HG02759 (cell line): ENCODE measurements around the gene TPD52L3.
A peak's percentile ranks its signal among the peaks of the same experiment; 100 is the strongest.

Experiments
- ATAC-seq: cut with Tn5 transposase; IDR thresholded peaks from one replicate; pipeline ENCODE4 v1.9.1; 2021; ENCODE audit warnings: mild to moderate bottlenecking, moderate library complexity; ENCODE audit not compliant: unreplicated experiment

The TPD52L3 gene

DNA sequence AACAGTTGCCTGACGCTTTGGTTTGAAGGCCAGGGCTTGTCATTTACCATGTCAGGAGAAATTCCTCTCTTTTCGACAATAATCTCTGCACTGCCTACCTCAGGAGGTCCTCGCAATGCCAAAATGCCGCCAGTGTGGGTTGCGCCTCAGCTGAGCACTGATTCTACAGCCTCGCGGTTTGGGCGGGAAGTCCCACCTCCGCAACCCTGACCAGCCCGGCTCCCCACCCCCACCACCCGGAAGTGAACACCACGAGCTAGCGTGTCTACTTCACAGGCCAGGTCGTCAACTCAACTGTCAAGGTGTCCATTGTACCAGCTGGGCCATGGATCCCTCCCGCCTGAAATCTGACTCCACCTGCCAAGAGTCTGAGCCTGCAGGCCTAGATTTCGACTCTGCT lies at the start of gene TPD52L3:
Gene TPD52L3, plus strand, starts transcription at position 273 of the 400 bp plus-strand sequence. CDS start 221 bp downstream, outside the sequence.
- ATAC-seq, result no peak

DNA sequence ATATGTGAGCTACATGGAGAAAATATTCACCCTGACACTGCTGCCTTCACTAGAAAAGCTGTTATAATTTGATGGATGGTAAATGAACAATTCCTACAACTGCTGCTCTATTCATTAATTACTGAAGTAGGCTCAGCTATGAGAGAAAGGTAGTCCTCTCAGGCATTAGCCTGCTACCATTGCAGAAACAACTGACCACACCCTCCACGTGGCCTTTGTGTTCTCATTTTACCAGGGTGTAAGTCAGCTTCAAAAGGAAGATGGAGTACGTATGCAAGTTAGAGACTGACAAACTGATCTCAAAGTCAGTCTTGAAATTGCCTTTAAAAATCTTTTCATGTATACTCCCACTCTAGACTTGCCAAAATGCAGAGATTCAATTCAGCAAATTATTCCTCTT lies 26.3 kb upstream of the TPD52L3 start:
- ATAC-seq, result no peak

DNA sequence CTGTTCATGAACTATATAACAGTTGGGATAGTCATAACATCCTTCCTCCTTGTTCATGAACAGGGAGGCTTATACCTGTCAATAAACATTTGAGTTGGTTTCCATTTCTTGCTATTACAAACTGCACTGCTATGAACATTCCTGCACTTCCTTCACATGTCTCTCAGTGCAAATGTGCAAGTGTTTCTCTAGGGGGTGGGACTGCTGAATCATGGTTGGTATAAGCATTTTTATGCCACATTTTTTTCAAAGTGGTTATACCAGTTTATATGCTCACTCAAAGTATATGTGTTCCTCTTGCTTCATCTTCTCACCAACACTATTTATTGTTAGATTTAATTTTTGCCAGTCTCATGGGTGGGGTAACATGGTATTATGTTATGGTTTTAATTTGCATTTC lies 25.8 kb upstream of the TPD52L3 start:
- ATAC-seq, result no peak

DNA sequence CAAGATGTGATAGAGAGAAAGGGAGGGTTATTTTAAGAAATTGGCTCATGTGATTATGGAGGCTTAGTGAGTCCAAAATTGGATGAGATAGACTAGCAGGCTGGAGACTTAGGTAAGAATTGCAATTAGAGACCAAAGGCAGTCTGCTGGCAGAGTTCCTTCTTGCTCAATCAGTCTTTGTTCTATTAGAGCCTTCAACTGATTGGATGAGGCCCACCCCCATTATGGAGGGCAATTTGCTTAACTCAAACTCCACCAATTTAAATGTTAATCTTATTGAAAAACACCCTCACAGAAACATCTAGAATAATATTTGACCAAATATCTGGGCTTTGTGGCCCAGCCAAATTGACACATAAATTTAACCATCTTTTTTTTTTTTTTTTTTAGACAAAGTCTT lies 23.9 kb upstream of the TPD52L3 start:
- no peak for ATAC-seq

DNA sequence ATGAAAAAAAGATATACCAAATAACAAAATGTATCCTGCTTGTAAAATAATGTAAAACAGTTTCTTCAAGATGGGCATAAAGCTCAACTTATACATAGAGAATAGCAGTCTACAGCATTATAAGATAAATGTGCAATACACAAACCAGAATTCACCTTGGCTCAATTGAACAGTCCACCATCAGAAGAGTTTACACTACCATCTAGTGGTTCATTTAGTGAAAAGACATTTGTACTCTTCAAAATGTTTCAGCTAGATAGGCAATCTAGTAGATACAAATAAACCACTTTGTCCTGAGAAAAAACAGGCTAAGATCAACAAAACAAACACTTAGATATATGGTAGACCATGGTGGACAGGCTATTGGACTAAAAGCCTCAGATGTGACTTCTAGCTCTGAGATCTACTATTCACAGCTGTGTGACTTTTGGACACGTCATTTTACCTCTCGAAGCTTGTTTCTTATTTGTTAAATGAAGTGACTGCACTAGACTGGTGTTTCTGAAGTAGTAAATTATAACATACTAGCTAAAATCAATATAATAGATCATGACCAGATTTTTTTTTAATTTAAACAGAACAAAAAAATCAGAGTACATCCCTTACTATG lies 22.1 kb upstream of the TPD52L3 start:
- ATAC-seq, result no peak

DNA sequence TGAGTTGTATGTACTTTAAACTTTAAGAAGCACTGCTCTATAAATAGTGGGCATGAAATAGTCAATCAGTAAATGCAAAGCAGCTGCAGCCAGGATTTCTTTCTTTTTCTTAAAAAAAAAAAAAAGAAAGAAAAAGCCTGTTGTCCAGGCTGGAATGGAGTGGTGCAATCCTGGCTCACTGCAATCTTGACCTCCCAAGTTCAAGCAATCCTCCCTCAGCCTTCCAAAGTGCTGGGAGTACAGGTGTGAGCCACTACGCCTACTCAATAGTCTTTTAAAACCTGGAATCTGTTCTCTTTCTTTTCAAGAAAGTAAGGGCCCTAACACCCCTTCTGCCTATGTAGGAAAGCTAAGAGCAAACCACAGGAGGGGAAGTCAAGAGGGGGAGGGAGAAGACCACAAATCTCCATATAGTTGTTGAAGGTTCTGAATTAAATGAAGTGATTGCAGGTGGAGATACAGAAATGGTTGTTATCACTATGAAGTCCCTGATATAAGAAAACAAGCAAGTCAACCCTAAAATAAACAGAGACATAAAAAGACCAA lies 20.6 kb upstream of the TPD52L3 start:
- no peak for ATAC-seq

DNA sequence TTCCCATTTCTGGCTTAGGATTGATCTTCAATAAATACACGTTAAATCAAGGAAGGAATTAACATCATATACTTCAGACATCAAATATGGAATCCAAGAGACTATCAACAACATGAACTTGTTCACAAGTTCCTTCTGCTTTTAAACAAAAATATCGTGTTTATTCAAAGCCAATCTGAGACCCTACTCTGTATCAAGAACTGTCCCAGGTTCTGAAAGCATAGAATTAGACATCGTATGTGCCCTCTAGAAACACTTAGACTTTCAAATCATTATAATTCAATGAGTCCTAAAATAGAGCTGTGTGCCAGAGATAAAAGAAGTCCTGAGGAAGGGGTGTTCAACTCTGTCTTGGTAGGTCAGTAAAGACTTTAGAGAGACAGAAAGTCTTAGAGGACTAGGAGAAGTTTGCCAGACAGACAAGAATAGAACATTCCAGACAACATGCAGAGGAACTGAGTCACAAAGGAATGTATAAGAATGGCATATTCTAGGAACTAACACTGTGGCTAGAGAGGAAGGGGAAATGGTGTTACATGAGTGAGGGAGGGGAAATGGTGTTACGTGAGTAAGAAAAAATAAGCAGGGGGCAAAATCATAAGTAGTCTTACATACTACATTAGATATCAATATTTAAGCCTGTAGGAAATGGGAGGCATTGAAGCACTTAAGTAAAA lies 2.9 kb downstream of the TPD52L3 start:
- ATAC-seq, result no peak

DNA sequence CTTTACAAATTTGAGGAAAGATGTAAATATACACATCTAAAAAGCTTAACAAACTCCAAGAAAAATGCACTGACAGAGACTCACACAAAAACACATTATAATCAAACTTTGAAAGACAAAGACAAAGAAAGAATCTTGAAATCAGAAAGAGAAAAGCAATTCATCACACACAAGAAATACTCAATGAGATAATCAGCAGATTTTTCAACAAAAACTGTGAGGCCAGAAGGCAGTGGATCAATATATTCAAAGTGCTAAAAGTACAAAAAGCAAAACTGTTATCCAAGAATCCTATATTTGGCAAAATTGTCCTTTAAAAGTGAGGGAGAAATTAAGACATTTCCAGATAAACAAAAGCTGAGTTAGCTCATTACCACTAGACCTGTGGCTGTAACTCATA lies 6.1 kb downstream of the TPD52L3 start:
- ATAC-seq, result no peak

DNA sequence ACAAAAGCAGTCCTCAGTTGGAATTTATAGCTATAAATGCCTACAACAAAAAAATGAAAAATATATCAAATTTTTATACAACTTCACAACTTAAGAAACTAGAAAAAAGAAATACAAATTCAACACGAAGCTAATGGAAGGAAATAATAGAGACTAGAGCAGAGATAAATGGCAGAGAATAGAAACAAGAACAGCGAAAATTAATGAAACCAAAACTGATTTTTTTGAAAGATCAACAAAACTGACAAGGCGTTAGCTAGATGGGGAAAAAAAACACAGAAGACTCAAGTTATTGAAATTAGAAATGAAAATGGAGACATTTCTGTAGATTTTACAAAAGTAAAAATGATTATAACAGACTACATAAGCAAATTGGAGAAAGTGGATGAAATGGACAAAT lies 20.6 kb downstream of the TPD52L3 start:
- ATAC-seq, result no peak

DNA sequence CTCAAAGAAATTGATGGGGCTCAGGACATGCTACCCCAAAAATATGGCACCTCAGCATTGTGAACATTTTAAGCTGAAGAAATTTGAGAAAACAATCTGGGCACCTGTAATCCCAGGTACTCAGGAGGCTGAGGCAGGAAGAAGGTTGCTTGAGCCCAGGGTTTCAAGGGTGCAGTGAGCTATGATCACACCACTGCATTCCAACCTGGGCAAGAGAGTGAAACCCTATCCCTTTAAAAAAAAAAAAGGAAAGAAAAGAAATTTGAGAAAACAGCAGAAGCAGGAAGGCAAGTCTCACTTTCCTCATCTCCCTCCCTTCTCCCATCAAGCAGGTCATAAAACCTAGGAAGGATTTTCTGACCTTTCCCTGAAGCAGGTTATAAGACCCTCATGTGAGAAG lies 23.6 kb downstream of the TPD52L3 start:
- ATAC-seq, result no peak

DNA sequence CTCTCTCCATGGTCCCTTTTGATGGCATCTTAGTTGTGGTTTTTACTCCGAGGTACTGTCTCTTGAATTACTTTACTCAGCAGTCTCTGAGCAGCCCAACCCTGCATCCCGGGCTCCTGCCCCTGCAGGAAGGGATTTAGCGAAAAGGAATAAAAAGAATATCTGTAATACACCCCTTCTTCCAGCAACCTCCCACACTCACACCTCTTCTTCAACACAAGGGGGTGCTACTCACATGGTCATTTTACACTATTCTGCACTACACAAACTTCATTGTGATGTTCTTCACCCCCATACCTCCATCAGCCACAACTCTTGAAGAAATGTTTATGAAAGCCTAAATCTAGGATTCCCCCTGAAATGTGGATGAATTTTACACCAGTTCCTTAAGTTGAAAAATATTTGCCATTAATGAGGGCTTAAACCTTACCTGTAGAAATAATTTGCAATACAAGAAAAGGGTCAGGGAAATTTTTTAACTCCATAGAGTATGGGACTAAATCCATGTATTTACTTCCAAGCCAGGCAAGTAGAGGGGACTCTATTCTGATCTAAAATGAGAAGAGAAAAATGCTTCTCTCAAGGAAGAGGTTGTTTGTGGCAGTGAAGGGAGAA lies 26.0 kb downstream of the TPD52L3 start:
- ATAC-seq, result peak; percentile 76

DNA sequence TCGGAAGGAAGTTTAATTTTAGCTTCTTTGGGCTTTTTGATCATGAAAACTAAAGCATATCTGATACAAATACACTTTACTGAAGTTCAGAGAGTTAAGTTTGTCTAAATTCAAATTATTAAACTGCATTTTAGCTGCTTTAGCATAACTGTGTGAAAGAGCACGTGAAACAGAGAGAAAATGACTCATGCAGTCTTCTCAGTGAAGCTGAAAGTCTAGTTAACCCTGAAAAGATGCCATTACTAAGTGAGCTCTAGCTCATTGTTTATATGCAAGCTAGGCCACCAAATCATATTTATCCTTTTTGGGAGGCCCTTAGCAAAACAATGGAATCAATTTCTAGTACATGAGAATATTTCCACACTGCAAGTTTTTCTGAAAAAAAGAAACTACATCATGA lies 27.6 kb downstream of the TPD52L3 start:
- ATAC-seq, result peak; percentile 63

DNA sequence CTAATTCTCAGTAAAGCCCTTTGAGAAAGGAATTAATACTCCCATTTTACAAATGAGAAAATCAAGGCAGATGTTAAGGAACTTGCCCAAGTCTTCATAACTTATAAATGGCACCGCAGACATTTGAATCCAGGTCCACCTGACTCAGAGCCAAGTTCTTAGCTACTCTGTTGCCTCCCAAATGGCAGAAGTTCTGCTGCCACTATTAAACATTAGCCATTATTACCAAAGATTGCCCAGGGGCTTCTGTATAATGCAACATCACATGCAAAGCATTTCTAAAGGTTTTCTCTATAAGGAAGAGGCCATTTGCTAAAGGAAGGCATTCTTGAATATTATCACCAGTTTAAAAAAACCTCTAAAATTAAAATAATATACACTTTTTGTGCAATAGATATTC lies 28.3 kb downstream of the TPD52L3 start:
- no peak for ATAC-seq

DNA sequence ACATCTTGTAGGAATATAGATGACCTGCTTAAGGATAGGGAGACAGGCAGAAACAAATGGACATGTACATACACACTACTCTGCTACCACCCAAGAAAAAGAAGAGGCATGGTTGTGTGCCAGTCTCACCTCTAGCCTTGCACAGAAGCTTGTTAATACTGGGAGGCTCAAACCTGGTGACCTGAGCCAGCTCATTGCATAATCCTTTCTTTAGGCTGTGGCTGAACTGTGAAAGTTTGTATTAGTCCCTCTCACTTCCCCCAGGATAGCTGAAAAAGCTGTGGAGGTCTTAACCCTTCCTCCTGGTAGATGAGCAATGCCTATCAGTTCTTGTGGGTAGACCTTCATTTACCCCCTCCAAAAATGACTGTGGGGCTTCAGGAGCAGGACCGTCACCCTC lies 28.7 kb downstream of the TPD52L3 start:
- ATAC-seq, result no peak

DNA sequence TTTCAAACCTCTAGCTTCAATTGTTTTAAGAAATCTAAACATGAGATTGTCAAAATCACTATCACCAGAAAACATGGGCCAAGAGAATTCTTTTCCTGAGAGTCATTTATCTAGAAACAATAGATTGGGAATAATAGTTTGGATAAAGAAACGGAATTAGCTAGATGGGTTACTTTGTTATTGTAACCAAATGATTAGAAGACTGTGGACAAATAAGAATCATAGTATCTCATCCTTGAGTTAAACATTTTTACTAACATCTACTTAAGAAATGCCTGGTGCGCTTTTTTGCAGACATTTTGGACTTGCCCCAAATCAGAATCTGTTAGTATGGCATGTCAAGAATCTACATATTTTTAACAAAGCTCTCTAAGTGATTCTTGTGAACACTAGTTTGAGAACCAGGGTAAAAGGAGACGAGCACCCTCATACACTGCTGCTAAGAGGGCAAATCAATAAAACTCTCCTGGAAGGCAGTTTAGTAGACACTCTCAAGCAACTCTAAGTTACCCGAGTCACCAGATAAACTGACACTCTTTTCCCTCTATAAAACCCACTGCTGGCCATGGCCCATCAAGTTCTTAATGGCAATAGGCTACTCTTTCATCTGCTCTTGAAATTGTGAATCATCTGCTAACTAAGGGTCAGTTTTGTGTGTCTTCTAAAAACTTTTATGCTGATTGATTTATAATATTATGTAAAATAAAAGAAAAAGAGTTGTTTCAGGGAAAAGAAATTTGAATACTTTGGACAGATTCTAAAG lies 39.1 kb downstream of the TPD52L3 start:
- no peak for ATAC-seq

DNA sequence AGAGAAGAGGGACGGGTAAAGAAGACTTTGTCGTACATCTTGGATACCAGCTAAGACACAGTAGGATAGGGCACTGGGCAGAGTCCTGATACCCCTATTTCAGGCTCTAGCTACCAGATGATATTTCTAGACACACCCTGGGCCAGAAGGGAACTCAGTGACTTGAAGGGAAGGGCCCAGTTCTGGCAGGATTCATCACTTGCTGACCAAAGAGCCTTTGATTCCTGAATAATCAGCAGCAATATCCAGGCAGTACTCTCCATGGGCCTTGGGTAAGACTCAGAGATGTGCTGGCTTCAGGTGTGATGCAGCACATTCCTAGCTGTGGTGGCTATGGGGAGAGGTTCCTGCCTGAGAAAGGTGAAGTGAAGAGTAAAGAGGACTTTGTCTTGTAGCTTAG lies 40.7 kb downstream of the TPD52L3 start:
- no peak for ATAC-seq
